Skeletal muscle tissue (tissue), 4 donors: ENCODE measurements around the gene PDCD2L. TPM values are rescaled to one million over a fixed set of nuclear protein-coding genes. Genes with fewer than 3 reads are reported as not detected.

ENCODE experiments used
- H3K27ac ChIP-seq: one replicate; pipeline ENCODE4 v1.7.0; 2013; ENCODE audit warnings: mild to moderate bottlenecking, low read depth, low read length, inconsistent platforms
- H3K27me3 ChIP-seq, 3 donors: one replicate each; pipeline ENCODE4 v1.7.0; 2013; ENCODE audit warnings: low read length in 3 of 3; ENCODE audit not compliant: control insufficient read depth in 3 of 3, insufficient read depth in 3 of 3
- H3K36me3 ChIP-seq, 3 donors: one replicate each; pipeline ENCODE4 v1.7.0; 2013; ENCODE audit warnings: low read length in 3 of 3; ENCODE audit not compliant: control insufficient read depth in 3 of 3, insufficient read depth in 3 of 3
- H3K4me1 ChIP-seq, 3 donors: one replicate each; pipeline ENCODE4 v1.7.0; 2013; ENCODE audit warnings: low read length in 3 of 3, mild to moderate bottlenecking in 3 of 3; ENCODE audit not compliant: control insufficient read depth in 3 of 3, insufficient read depth in 3 of 3
- H3K4me3 ChIP-seq, 3 donors: one replicate each; pipeline ENCODE4 v1.7.0; 2013; ENCODE audit warnings: low read length in 3 of 3
- H3K9ac ChIP-seq, 3 donors: one replicate each; pipeline ENCODE4 v1.7.0; 2013; ENCODE audit warnings: low read length in 3 of 3, mild to moderate bottlenecking in 3 of 3, moderate library complexity in 2 of 3, low read depth in 1 of 3
- H3K9me3 ChIP-seq, 3 donors: one replicate each; pipeline ENCODE4 v1.7.0; 2013; ENCODE audit warnings: low read length in 3 of 3; ENCODE audit not compliant: control insufficient read depth in 3 of 3
- total RNA-seq: library from RNA; depleted of rRNA; stranded (reverse); fragments of >200 nt; gene quantifications from one replicate; pipeline ENCODE4 v1.2.3, GENCODE V29; 2014
- donor health status: Osteomylitis.

Gene PDCD2L, protein sequence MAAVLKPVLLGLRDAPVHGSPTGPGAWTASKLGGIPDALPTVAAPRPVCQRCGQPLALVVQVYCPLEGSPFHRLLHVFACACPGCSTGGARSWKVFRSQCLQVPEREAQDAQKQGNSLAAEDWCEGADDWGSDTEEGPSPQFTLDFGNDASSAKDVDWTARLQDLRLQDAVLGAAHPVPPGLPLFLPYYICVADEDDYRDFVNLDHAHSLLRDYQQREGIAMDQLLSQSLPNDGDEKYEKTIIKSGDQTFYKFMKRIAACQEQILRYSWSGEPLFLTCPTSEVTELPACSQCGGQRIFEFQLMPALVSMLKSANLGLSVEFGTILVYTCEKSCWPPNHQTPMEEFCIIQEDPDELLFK
- 19.8 TPM for total RNA-seq

- H3K4me1 ChIP-seq, result peaks cover 4 to 12% (median 10%) of the 10 kb centered on the region in 3 donors
- no peaks in the 10 kb centered on the region for H3K27me3 ChIP-seq
- no peaks in the 10 kb centered on the region for H3K9me3 ChIP-seq
- peak within 1 kb of the TSS; percentile 81 to 96 (median 89) for H3K9ac ChIP-seq
- peak within 1 kb of the TSS; percentile 82 to 97 (median 88) for H3K4me3 ChIP-seq
- H3K27ac ChIP-seq, result peak within 1 kb of the TSS; percentile 70
- peaks cover 14 to 22% (median 20%) of the 10 kb centered on the region in 3 donors for H3K36me3 ChIP-seq
These were observed at the start of gene PDCD2L for GRCh38 chr19:34404109-34404909. Gene PDCD2L (plus strand): TSS chr19:34404399. CDS start chr19:34404431, 32 bp downstream.

GRCh38 chr19:34355201-34355600 lies 49.0 kb upstream of the PDCD2L start:
- Histone ChIP-seq H3K4me3 (no peak overlapping the region), H3K27me3 (no peaks in the 10 kb centered on the region), H3K27ac (no peak overlapping the region), H3K9me3 (no peaks in the 10 kb centered on the region), H3K4me1 (peaks cover 12 to 22% (median 16%) of the 10 kb centered on the region in 3 donors), H3K36me3 (peaks cover 30 to 34% (median 31%) of the 10 kb centered on the region in 3 donors), H3K9ac (no peak overlapping the region)

- Histone ChIP-seq H3K4me3 (no peak overlapping the region), H3K27me3 (no peaks in the 10 kb centered on the region), H3K9me3 (no peaks in the 10 kb centered on the region), H3K9ac (no peak overlapping the region), H3K27ac (no peak overlapping the region), H3K36me3 (peaks cover 21 to 26% (median 22%) of the 10 kb centered on the region in 3 donors), H3K4me1 (peaks cover 12 to 20% (median 16%) of the 10 kb centered on the region in 3 donors)
These were observed 47.3 kb upstream of the PDCD2L start for GRCh38 chr19:34356875-34357274.

DNA sequence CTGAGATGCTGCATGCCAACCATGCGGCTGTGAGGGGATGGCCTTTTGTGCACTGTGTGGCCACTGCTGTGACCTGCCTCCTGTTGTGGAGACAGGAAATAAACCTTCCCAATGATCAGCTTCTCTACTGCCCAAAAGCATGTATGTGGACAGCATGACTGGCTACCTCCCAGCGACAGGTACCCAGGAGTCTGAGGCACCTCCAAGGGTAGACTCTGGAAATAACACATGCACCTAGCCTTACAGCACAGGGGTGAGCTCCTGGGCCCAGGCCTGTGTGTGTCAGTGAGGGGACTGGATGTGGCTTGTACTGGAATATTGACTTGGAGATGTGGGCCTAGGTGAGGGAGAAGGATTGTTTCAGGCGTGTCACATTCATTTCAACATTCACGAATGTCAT lies 46.8 kb upstream of the PDCD2L start:
- no peak overlapping the region for H3K9ac ChIP-seq
- peaks cover 19 to 23% (median 20%) of the 10 kb centered on the region in 3 donors for H3K36me3 ChIP-seq
- H3K27me3 ChIP-seq, result no peaks in the 10 kb centered on the region
- H3K27ac ChIP-seq, result no peak overlapping the region
- no peak overlapping the region for H3K4me3 ChIP-seq
- H3K9me3 ChIP-seq, result no peaks in the 10 kb centered on the region
- H3K4me1 ChIP-seq, result peaks cover 12 to 20% (median 16%) of the 10 kb centered on the region in 3 donors

GRCh38 chr19:34359140-34359953 lies 44.9 kb upstream of the PDCD2L start:
- H3K9ac ChIP-seq, result peak overlapping the region; percentile 83 to 90 (median 89)
- no peaks in the 10 kb centered on the region for H3K9me3 ChIP-seq
- H3K27ac ChIP-seq, result peak overlapping the region; percentile 96
- H3K4me1 ChIP-seq, result peaks cover 14 to 20% (median 16%) of the 10 kb centered on the region in 3 donors
- peaks cover 7 to 11% (median 8%) of the 10 kb centered on the region in 3 donors for H3K36me3 ChIP-seq
- no peaks in the 10 kb centered on the region for H3K27me3 ChIP-seq
- peak overlapping the region; percentile 74 to 82 (median 79) for H3K4me3 ChIP-seq

DNA sequence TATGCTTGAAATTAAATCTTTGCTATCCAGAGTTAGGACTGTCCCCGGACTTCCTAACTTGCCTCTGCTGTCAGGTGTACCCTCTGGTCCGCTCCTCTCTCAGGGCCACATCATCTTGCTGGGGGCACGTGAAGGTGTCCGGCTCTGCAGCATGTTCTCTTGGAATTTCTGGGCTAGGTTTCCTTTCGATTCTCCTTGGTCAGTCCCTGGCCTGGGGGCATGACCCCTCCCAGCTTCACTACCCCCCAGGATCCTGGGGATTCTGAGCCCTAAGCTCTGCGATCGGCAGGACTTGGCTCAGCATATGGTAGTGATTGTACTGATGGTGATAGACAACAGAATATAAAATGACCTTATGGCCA lies 44.3 kb upstream of the PDCD2L start:
- H3K27me3 ChIP-seq, result no peaks in the 10 kb centered on the region
- no peaks in the 10 kb centered on the region for H3K9me3 ChIP-seq
- peak overlapping the region; percentile 74 to 82 (median 79) for H3K4me3 ChIP-seq
- H3K36me3 ChIP-seq, result peaks cover 4 to 8% (median 4%) of the 10 kb centered on the region in 3 donors
- H3K27ac ChIP-seq, result peak overlapping the region; percentile 96
- H3K9ac ChIP-seq, result peak overlapping the region; percentile 54 to 89 (median 83)
- H3K4me1 ChIP-seq, result peaks cover 18 to 25% (median 21%) of the 10 kb centered on the region in 3 donors

- Histone ChIP-seq H3K4me3 (peak overlapping the region in 1 of 3 donors; percentile 82), H3K9me3 (no peaks in the 10 kb centered on the region), H3K36me3 (peaks cover 0 to 3% (median 0%) of the 10 kb centered on the region in 3 donors), H3K9ac (no peak overlapping the region), H3K27me3 (no peaks in the 10 kb centered on the region), H3K27ac (peak overlapping the region; percentile 96), H3K4me1 (peaks cover 18 to 26% (median 21%) of the 10 kb centered on the region in 3 donors)
These were observed 43.8 kb upstream of the PDCD2L start for GRCh38 chr19:34360354-34360909.

DNA sequence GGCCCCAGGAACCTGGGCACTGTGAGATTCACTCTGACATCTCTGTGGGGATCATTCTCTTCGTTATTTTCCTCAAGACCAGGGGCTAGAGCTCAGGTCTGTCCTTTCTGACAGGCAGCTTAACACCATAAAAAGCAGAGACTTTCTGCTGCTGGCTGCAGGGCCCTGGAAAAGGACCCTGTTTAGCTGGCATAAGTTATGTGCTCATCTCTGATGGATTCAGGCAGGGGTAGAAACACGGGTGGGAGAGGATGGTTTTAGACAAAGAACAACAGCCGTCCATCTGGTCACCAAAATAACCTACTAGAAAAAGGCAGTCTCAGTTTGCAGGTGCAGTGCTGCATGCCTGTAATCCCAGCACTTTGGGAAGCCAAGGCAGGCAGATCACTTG lies 41.5 kb upstream of the PDCD2L start:
- Histone ChIP-seq H3K4me1 (peaks cover 37 to 48% (median 40%) of the 10 kb centered on the region in 3 donors), H3K9ac (no peak overlapping the region), H3K27ac (no peak overlapping the region), H3K9me3 (no peaks in the 10 kb centered on the region), H3K27me3 (no peaks in the 10 kb centered on the region), H3K4me3 (no peak overlapping the region), H3K36me3 (peaks cover 15 to 18% (median 17%) of the 10 kb centered on the region in 3 donors)

DNA sequence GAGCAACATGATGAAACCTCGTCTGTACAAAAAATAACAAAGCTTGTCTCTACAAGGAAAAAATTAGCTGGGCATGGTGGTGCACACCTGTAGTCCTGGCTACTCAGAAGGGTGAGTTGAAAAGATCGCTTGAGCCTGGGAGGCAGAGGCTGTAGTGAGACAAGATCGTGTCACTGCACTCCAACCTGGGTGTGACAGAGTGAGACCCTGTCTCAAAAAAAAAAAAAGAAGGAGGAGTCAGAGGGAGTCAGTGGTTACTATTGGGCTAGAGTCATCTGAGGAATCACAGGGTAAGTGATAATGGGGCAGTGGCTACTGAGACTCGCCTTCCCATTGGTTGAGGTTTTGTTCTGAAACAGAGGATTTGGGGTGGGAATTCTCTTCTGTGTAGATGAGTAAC lies 41.1 kb upstream of the PDCD2L start:
- H3K9ac ChIP-seq, result no peak overlapping the region
- no peaks in the 10 kb centered on the region for H3K9me3 ChIP-seq
- no peak overlapping the region for H3K4me3 ChIP-seq
- no peaks in the 10 kb centered on the region for H3K27me3 ChIP-seq
- H3K4me1 ChIP-seq, result peaks cover 40 to 53% (median 44%) of the 10 kb centered on the region in 3 donors
- H3K36me3 ChIP-seq, result peaks cover 19 to 21% (median 20%) of the 10 kb centered on the region in 3 donors
- no peak overlapping the region for H3K27ac ChIP-seq
